Activated CD8-positive, alpha-beta memory T cell treated with anti-CD3 and anti-CD28 coated beads, Interleukin-2, amount 10 ng/mL, durations not matched to agents 7 days and 5 days (primary cell): Measurements from ENCODE around the gene SLC10A1. TPM values are rescaled to one million over a fixed set of nuclear protein-coding genes. Genes with fewer than 3 reads are reported as not detected.
A peak's percentile ranks its signal among the peaks of the same experiment; 100 is the strongest.
"Not testable (repeated sequence)": the region's sequence is repeated elsewhere in the genome, so short reads cannot be mapped to it uniquely, and the experiment has no call there.

Experiments
- ATAC-seq: fragments of 150-1000 bp; cut with Tn5 transposase; one replicate; pipeline ENCODE4 v1.10.0; 2021; ENCODE audit warnings: moderate library complexity
- CTCF ChIA-PET: fragments of 350-600 bp; sonication (Branson Sonifier 250); formaldehyde crosslinking; loops from one replicate; lab custom pipeline; 2021; ENCODE audit warnings: antibody characterized with exemption; lab: Charles Lee
- DNase-seq: peaks from one replicate; pipeline ENCODE4 v3.0.0-alpha.2; 2020
- H3K27ac Mint-ChIP-seq: one replicate; pipeline ENCODE4 v1.8.0; 2021; ENCODE audit warnings: mild to moderate bottlenecking, mixed read lengths
- H3K27me3 Mint-ChIP-seq: one replicate; pipeline ENCODE4 v1.8.0; 2021; ENCODE audit warnings: mixed read lengths
- H3K36me3 Mint-ChIP-seq: one replicate; pipeline ENCODE4 v1.8.0; 2021; ENCODE audit warnings: mild to moderate bottlenecking, mixed read lengths
- H3K4me1 Mint-ChIP-seq: one replicate; pipeline ENCODE4 v1.8.0; 2021; ENCODE audit warnings: mixed read lengths
- H3K4me3 Mint-ChIP-seq: one replicate; pipeline ENCODE4 v1.8.0; 2021; ENCODE audit warnings: mild to moderate bottlenecking, moderate library complexity, mixed read lengths
- H3K9me3 Mint-ChIP-seq: one replicate; pipeline ENCODE4 v1.8.0; 2022; ENCODE audit warnings: low read depth, mixed read lengths
- total RNA-seq, 2 experiments: library from RNA; stranded (reverse); gene quantifications; one replicate each; pipeline ENCODE4 v1.2.3, GENCODE V29; 2021

SLC10A1 gene
- total RNA-seq, 2 experiments from 2014 or later = not detected

DNA sequence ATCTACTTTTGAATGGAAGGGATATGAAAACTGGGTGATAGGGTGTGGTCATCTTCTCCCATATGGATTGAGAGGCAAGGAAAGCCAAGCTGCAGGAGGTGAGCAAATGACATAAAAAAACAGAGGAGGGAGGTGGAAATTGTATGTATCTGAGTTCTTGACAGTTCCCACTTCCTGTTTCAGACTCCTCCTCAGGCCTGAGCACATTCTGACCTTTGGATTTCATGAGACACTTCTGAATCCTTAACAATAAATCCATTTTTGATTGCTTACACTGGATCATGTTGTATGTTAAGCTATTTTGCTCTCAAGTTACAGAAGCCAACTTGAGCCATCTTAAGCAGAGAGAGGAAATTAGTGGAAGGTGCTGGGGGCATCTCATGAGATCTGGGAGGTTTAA is 41.7 kb downstream of the SLC10A1 start:
- DNase-seq (no peak), ATAC-seq (no peak)
- no peaks in the 10 kb centered on the region for H3K27me3 Mint-ChIP-seq
- no peaks in the 10 kb centered on the region for H3K9me3 Mint-ChIP-seq
- no peaks in the 10 kb centered on the region for H3K36me3 Mint-ChIP-seq
- H3K27ac Mint-ChIP-seq = no peak overlapping the region
- CTCF ChIA-PET = interaction anchor here (0.7 to 1.2 kb wide), 2 partner anchors 11 to 171 kb away, joined by 4 read pairs; partner anchors contain the start of gene SRSF5
- no peak overlapping the region for H3K4me3 Mint-ChIP-seq
- peaks cover 11% of the 10 kb centered on the region for H3K4me1 Mint-ChIP-seq

DNA sequence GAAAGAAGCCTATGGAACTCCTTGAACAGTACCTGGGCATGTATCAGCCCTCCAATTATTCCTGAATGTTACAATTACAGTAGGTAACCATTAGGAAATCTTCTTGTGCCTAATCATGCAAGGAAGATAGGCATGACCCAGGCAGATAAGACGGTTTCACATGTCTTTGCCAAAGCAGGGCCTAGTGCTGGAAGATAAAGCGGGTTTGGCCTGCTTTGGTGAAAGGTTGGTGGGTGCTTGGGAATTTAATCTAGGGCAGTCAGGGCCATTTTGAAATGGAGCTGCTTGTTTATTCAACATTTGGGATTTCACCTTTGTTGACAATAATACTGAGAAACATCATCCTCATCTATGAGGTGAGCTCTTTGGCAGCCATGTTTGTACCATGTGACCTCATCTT is 42.6 kb downstream of the SLC10A1 start:
- H3K27ac Mint-ChIP-seq = no peak overlapping the region
- DNase-seq = peak; percentile 15
- H3K4me3 Mint-ChIP-seq = no peak overlapping the region
- no peaks in the 10 kb centered on the region for H3K27me3 Mint-ChIP-seq
- no peak for ATAC-seq
- peaks cover 11% of the 10 kb centered on the region for H3K4me1 Mint-ChIP-seq
- CTCF ChIA-PET = no interaction called here
- H3K9me3 Mint-ChIP-seq = no peaks in the 10 kb centered on the region
- H3K36me3 Mint-ChIP-seq = no peaks in the 10 kb centered on the region

DNA sequence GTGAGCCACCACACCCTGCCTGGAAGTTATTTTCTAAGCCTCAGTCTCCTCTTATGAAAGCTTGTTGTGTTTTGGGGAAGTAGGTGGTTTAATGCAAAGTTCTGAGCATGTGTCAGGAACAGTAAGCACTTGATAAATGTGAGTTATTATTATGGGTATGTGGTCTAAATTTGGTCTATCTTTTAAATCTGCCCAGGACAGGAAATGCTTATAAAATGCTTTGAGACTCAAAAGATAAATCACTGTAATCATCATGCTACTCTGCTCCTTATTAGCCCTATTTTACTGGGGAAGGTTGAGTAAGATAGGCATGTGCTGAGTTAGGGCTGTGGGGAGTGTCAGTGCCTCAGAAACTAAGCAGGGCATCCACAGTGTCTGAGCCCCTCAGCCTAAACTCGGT is 43.2 kb downstream of the SLC10A1 start:
- no peak for ATAC-seq
- H3K4me1 Mint-ChIP-seq = peaks cover 11% of the 10 kb centered on the region
- H3K9me3 Mint-ChIP-seq = no peaks in the 10 kb centered on the region
- peak; percentile 22 for DNase-seq
- H3K27ac Mint-ChIP-seq = no peak overlapping the region
- CTCF ChIA-PET = interaction anchor here (2.0 kb wide), 1 partner anchor 27 kb away, joined by 5 read pairs; no protein-coding TSS in a partner anchor
- H3K4me3 Mint-ChIP-seq = no peak overlapping the region
- no peaks in the 10 kb centered on the region for H3K27me3 Mint-ChIP-seq
- H3K36me3 Mint-ChIP-seq = no peaks in the 10 kb centered on the region

DNA sequence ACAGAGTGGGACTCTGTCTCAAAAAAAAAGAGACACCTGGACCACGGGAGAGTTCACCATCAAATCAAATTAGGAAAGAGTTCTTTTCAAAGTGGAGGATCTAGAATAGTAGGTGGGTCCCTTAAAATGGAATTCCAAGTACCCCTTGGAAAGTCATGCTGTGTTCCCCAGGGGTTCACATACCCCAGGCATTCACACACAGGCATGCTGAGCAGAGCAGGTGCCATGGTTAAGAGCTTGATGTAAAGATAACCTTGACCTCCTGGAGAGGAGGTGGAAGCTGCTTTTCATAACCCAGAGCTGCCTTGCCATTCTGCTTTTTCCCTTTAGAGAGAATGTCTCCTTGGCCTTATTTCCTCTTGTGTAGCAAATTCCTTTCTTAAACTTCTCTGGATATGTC is 44.3 kb downstream of the SLC10A1 start:
- no peaks in the 10 kb centered on the region for H3K9me3 Mint-ChIP-seq
- CTCF ChIA-PET = interaction anchor here (2.0 kb wide), 2 partner anchors 25 to 168 kb away, joined by 5 read pairs; no protein-coding TSS in a partner anchor
- peaks cover 11% of the 10 kb centered on the region for H3K4me1 Mint-ChIP-seq
- ATAC-seq (no peak), DNase-seq (peak; percentile 26)
- H3K4me3 Mint-ChIP-seq = no peak overlapping the region
- H3K27ac Mint-ChIP-seq = no peak overlapping the region
- H3K36me3 Mint-ChIP-seq = no peaks in the 10 kb centered on the region
- H3K27me3 Mint-ChIP-seq = no peaks in the 10 kb centered on the region

DNA sequence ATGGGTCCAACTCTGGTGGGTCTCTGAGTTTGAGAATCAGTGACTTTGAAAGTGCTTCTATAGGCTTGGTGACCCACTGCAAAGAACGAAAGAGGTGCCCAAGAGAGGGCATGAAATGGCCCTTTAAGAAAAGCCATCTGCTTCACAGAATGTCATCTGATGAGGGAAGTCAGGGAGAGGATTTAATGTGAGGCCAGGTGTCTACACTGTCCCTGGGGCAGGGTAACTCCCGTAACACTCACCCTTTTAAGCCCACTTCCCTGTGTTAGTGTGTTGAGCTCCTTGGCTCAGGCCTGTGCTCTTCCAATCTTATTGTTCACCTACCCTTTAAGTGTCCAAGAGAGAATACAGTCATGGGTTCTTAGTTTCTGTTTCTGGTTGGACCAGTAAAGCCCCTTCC is 46.5 kb downstream of the SLC10A1 start:
- DNase-seq (peak; percentile 14), ATAC-seq (no peak)
- CTCF ChIA-PET = interaction anchor here (1.2 to 1.3 kb wide), 3 partner anchors 23 to 277 kb away, joined by 3 read pairs; no protein-coding TSS in a partner anchor
- Mint-ChIP-seq H3K27ac (no peak overlapping the region), H3K27me3 (no peaks in the 10 kb centered on the region), H3K4me3 (no peak overlapping the region), H3K4me1 (peaks cover 16% of the 10 kb centered on the region), H3K36me3 (peaks cover 2% of the 10 kb centered on the region), H3K9me3 (no peaks in the 10 kb centered on the region)

DNA sequence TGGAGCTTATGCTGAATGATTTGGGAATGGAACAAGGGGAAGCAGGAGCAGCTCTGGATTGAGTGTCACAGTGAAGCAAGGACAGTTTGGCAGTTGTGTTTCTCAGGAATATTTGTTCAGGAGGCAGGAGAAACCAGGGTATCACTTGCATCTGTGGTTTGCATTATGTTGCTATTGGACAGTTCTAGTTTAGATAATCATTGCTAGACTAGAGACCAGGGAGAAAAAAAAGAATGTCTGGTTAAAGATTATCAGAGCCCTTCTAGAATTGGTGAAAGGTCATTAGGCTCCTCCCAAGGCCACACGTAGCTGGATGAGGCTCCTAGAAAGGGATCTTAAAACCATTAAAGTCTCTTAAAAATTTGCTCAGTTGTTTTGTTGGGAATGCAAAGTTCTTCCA is 47.1 kb downstream of the SLC10A1 start:
- no peak for ATAC-seq
- CTCF ChIA-PET = interaction anchor here (1.3 kb wide), 2 partner anchors 165 to 278 kb away, joined by 3 read pairs; no protein-coding TSS in a partner anchor

DNA sequence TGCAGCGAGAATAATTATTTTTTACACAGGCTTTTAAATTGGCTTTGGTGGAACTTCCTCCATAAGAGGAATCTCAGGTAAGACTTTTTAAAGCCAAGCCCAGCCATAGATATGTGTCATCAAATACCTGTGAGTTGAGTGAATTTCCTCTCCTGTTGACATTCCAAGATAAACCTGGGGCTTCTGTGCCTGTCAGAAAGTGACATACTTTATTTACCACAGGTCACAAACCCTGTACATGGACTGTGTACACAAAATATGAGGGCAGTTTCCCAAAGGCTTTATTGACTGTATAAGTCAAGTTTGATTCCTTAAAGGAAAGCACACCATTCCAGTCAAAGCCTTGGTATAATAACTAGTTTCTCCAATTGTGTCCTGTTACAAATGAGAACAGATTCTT is 56.0 kb downstream of the SLC10A1 start:
- no peaks in the 10 kb centered on the region for H3K27me3 Mint-ChIP-seq
- H3K27ac Mint-ChIP-seq = no peak overlapping the region
- ATAC-seq = no peak
- H3K9me3 Mint-ChIP-seq = peaks cover 5% of the 10 kb centered on the region
- no peak overlapping the region for H3K4me3 Mint-ChIP-seq
- H3K36me3 Mint-ChIP-seq = peaks cover 5% of the 10 kb centered on the region
- DNase-seq = no peak
- peaks cover 2% of the 10 kb centered on the region for H3K4me1 Mint-ChIP-seq
- CTCF ChIA-PET = interaction anchor here (1.5 kb wide), 1 partner anchor 14 kb away, joined by 5 read pairs; no protein-coding TSS in a partner anchor

More for the DNA sequence above, 47.1 kb downstream of the SLC10A1 start:
- no peaks in the 10 kb centered on the region for H3K9me3 Mint-ChIP-seq
- no peak overlapping the region for H3K27ac Mint-ChIP-seq
- peak; percentile 16 for DNase-seq
- peaks cover 11% of the 10 kb centered on the region for H3K4me1 Mint-ChIP-seq
- H3K27me3 Mint-ChIP-seq = no peaks in the 10 kb centered on the region
- peaks cover 2% of the 10 kb centered on the region for H3K36me3 Mint-ChIP-seq
- H3K4me3 Mint-ChIP-seq = no peak overlapping the region

DNA sequence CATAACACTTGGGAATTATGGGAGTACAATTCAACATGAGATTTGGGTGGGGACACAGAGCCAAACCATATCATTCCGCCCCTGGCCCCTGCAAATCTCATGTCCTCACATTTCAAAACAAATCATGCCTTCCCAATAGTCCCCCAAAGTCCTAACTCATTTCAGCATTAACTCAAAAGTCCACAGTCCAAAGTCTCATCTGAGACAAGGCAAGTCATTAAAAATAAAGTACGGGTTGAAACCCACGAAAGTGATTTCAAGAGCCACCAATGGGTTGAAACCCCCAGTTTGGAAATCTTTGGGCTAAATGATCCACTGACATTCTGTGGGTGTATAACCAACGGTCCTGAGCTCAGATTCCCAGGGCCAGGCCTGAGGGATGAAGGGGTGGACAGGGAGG is 60.6 kb downstream of the SLC10A1 start:
- CTCF ChIA-PET = interaction anchor here (0.7 kb wide), 1 partner anchor 34 kb away, joined by 3 read pairs; no protein-coding TSS in a partner anchor
- not testable (repeated sequence) for H3K9me3 Mint-ChIP-seq, H3K4me1 Mint-ChIP-seq, DNase-seq, H3K36me3 Mint-ChIP-seq, H3K27ac Mint-ChIP-seq, H3K4me3 Mint-ChIP-seq, ATAC-seq, H3K27me3 Mint-ChIP-seq

DNA sequence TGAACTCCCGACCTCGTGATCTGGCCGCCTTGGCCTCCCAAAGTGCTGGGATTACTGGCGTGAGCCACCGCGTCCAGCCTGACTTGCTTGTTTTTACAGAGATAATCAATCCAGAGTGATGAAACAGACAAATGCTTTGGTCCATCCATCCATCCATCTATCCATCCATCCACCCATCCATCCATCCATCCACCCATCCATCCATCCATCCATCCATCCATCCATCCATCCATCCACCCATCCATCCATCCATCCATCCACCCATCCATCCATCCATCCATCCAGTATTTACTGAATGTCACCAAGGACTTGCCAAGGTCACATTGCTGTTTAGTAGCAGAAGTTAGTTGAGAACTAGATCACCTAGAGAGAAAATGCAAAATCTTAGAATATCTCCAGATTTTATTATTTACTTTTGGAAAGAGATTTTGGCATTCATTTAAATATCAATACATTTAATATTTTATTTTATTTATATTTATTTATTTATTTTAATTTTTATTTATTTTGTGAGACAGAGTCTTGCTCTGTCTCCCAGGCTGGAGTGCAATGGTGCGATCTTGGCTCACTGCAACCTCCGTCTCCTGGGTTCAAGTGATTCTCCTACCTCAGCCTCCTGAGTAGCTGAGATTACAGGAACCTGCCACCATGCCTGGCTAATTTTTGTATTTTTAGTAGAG is 65.0 kb downstream of the SLC10A1 start:
- H3K4me3 Mint-ChIP-seq, H3K9me3 Mint-ChIP-seq, H3K27me3 Mint-ChIP-seq, H3K27ac Mint-ChIP-seq, ATAC-seq, H3K36me3 Mint-ChIP-seq, DNase-seq: not testable (repeated sequence)
- CTCF ChIA-PET = interaction anchor here (1.3 to 5.5 kb wide), 4 partner anchors 127 to 296 kb away, joined by 4 to 34 read pairs (median 8); no protein-coding TSS in a partner anchor
- peaks cover 28% of the 10 kb centered on the region for H3K4me1 Mint-ChIP-seq

DNA sequence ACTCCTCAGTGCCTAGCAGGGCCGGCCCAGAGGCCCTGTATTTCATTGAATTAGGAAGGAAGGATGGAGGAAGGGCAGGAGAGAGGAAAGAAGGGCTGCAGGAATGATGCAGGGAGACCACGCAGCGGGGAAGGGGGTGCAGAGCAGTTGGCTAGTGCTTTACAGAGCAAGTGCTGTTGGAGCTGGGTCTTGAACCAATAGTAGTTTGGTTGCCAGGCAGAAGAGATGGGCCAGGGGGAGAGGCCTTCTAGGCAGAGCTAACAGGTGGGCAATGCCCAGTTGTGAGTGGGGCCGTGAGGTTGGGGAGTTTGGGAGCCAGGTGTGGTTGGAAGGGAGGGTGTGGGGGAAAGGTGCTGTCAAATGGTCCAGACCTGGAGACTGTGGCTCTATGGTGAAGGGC is 69.2 kb downstream of the SLC10A1 start:
- Mint-ChIP-seq H3K4me3 (no peak overlapping the region), H3K9me3 (no peaks in the 10 kb centered on the region), H3K4me1 (peaks cover 40% of the 10 kb centered on the region), H3K27me3 (no peaks in the 10 kb centered on the region), H3K36me3 (peaks cover 2% of the 10 kb centered on the region), H3K27ac (no peak overlapping the region)
- DNase-seq = no peak
- CTCF ChIA-PET = interaction anchor here (0.9 to 4.3 kb wide), 20 partner anchors 11 to 300 kb away, joined by 3 to 64 read pairs (median 6); partner anchors contain the start of gene SUSD6
- ATAC-seq = no peak

DNA sequence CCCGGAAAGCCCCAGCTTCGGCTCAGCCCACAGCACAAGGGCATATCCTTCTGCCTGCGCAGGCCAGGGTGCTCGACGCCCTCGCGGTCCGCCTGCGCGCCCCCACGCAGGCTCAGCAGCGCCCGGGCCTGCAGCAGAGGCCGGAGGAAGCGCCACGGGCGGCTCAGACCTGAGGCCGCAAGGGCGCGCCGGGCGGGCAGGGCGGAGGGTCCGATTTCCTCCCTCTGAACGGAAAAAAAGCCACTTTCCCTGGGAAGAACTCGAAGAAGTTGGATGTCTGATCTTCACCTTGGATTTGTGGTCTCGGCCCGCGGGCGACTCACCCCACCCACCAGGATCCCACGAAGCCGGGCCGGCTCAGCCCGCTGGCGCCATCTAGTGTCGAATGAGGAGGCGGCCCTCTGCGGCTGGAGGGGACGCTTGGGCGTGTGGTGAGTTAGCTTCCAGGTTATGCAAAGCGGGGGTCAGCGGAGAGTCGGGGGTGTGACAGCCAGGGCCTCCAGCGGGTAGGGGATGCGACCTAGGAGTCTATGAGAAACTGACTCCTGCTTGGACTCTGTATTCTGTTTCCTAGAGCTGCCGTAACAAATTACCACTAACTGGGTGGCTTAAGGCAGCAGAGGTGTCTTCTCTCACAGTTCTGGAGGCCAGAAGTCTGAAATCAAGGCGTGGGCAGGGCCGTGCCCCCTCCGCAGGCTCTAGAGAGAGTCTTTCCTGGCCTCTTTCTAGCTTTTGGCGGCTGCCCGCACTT is 70.1 kb downstream of the SLC10A1 start:
- peak overlapping the region; percentile 76 for H3K27ac Mint-ChIP-seq
- peak; percentile 94 for ATAC-seq
- no peaks in the 10 kb centered on the region for H3K27me3 Mint-ChIP-seq
- DNase-seq = peak; percentile 86
- no peaks in the 10 kb centered on the region for H3K9me3 Mint-ChIP-seq
- peaks cover 2% of the 10 kb centered on the region for H3K36me3 Mint-ChIP-seq
- CTCF ChIA-PET = interaction anchor here (0.6 to 4.3 kb wide), 41 partner anchors 10 to 301 kb away, joined by 3 to 64 read pairs (median 5); partner anchors contain the start of genes SRSF5 and SUSD6
- H3K4me1 Mint-ChIP-seq = peaks cover 40% of the 10 kb centered on the region
- H3K4me3 Mint-ChIP-seq = peak overlapping the region; percentile 65
